GM12878 (cell line): ENCODE data around the gene NTSR1. TPM values are rescaled to one million over a fixed set of nuclear protein-coding genes. Genes with fewer than 3 reads are reported as not detected.

Source experiments
- ATAC-seq: fragments of 200-7000 bp; cut with Tn5 transposase; 3 replicates; pipeline ENCODE4 v1.9.1; 2020; ENCODE audit warnings: mild to moderate bottlenecking, moderate library complexity
- BruUV-seq: library from RNA; stranded (reverse); fragments of 400-500 nt; replicated peaks from 2 replicates; lab custom pipeline; 2021; lab: Mats Ljungman, UMichigan
- CTCF ChIA-PET: fragments of 300-600 bp; sonication (Branson Sonifier 250); formaldehyde crosslinking; extraction: SDS; loops from one replicate; lab custom pipeline; 2021; ENCODE audit warnings: inconsistent platforms; lab: Yijun Ruan, JAX
- POLR2A ChIA-PET: fragments of 350-600 bp; formaldehyde crosslinking; extraction: SDS; loops from one replicate; lab custom pipeline; 2021; ENCODE audit warnings: inconsistent platforms; lab: Charles Lee
- RAD21 ChIA-PET: fragments of 300-600 bp; sonication (Branson Sonifier 250); formaldehyde crosslinking; loops from one replicate; lab custom pipeline; 2023; ENCODE audit warnings: antibody characterized with exemption; ENCODE audit not compliant: unreplicated experiment; lab: Charles Lee
- SMC1A ChIA-PET: fragments of 300-600 bp; sonication (Branson Sonifier 250); formaldehyde crosslinking; loops from one replicate; lab custom pipeline; 2023; ENCODE audit not compliant: unreplicated experiment, uncharacterized antibody; lab: Charles Lee
- DNase-seq: peaks from one replicate; pipeline ENCODE4 v3.0.0-alpha.2; 2011; ENCODE audit warnings: low read depth, low spot score
- FAIRE-seq: peaks from 3 replicates; lab custom pipeline; 2011; peaks lifted over from hg19 to GRCh38; lab: Jason Lieb, UNC
- H2AFZ ChIP-seq: 2 replicates; pipeline ENCODE4 v1.6.0; 2011; ENCODE audit warnings: low read depth, low read length, control low read depth; ENCODE audit not compliant: control insufficient read depth
- H3K27ac ChIP-seq: 2 replicates; pipeline ENCODE4 v1.5.1; 2011; ENCODE audit warnings: control low read depth; ENCODE audit not compliant: control insufficient read depth, insufficient read depth
- H3K27me3 ChIP-seq, 2 experiments: replicated peaks in 1 of 2; 2 replicates each; pipeline versions ENCODE4 v1.6.0 to v1.6.1; 2011; ENCODE audit warnings: low read length in 1 of 2; ENCODE audit not compliant: control insufficient read depth in 2 of 2, insufficient read depth in 2 of 2
- H3K36me3 ChIP-seq, 2 experiments: 2 replicates each; pipeline ENCODE4 v1.5.1; 2011; ENCODE audit warnings: low read length in 1 of 2; ENCODE audit not compliant: control insufficient read depth in 2 of 2, insufficient read depth in 2 of 2
- H3K4me1 ChIP-seq: 2 replicates; pipeline ENCODE4 v1.6.1; 2011; ENCODE audit warnings: mild to moderate bottlenecking, low read length, moderate library complexity, mixed read lengths; ENCODE audit not compliant: control insufficient read depth, insufficient read depth
- H3K4me2 ChIP-seq: 2 replicates; pipeline ENCODE4 v1.6.0; 2011; ENCODE audit warnings: control low read depth; ENCODE audit not compliant: control insufficient read depth, insufficient read depth
- H3K4me3 ChIP-seq: fragments of 200-600 bp; sonication (generic); 2 replicates; pipeline ENCODE4 v1.5.1; 2016
- H3K79me2 ChIP-seq: 2 replicates; pipeline ENCODE4 v1.6.0; 2011; ENCODE audit warnings: low read length; ENCODE audit not compliant: control insufficient read depth, insufficient read depth
- H3K9ac ChIP-seq: 2 replicates; pipeline ENCODE4 v1.8.0; 2011; ENCODE audit warnings: low read length, control low read depth, mixed read lengths; ENCODE audit not compliant: control insufficient read depth, insufficient read depth
- H3K9me3 ChIP-seq: replicated peaks from 3 replicates; pipeline ENCODE4 v1.5.1; 2011; ENCODE audit warnings: mild to moderate bottlenecking, low read length; ENCODE audit not compliant: control insufficient read depth, insufficient read depth
- H4K20me1 ChIP-seq: 2 replicates; pipeline ENCODE4 v1.6.0; 2011; ENCODE audit not compliant: control insufficient read depth, insufficient read depth
- BCL3 ChIP-seq: IDR thresholded peaks from 2 replicates; pipeline ENCODE4 v1.6.1; 2011; ENCODE audit warnings: borderline replicate concordance, low read depth, mild to moderate bottlenecking, moderate library complexity, low read length; ENCODE audit not compliant: insufficient read depth, poor library complexity, severe bottlenecking
- BCLAF1 ChIP-seq: fragments of 450-650 bp; IDR thresholded peaks from 2 replicates; pipeline ENCODE4 v1.6.1; 2017; ENCODE audit warnings: antibody characterized with exemption, mild to moderate bottlenecking, moderate library complexity
- HCFC1 ChIP-seq: fragments of 150-350 bp; IDR thresholded peaks from 2 replicates; pipeline ENCODE4 v1.6.1; 2014; ENCODE audit warnings: low read length
- NBN ChIP-seq: fragments of 450-650 bp; IDR thresholded peaks from 2 replicates; pipeline ENCODE4 v1.6.1; 2016
- NFYB ChIP-seq: IDR thresholded peaks from 2 replicates; pipeline ENCODE4 v1.6.1; 2011; ENCODE audit warnings: low read depth, mild to moderate bottlenecking, low read length, improper control_type of control experiment, moderate library complexity; ENCODE audit not compliant: insufficient read depth
- PKNOX1 ChIP-seq: fragments of 450-650 bp; IDR thresholded peaks from 2 replicates; pipeline ENCODE4 v1.6.1; 2016; ENCODE audit warnings: mild to moderate bottlenecking
- RB1 ChIP-seq: fragments of 450-650 bp; formaldehyde crosslinking; IDR thresholded peaks from 2 replicates; pipeline ENCODE4 v1.6.1; 2017; ENCODE audit warnings: mild to moderate bottlenecking, borderline replicate concordance
- SP1 ChIP-seq: IDR thresholded peaks from one replicate; pipeline ENCODE4 v1.6.1; 2011; ENCODE audit warnings: low read depth, low read length
- SREBF2 ChIP-seq: IDR thresholded peaks from 2 replicates; pipeline ENCODE4 v1.6.1; 2012; ENCODE audit warnings: mild to moderate bottlenecking, low read length
- WGBS: methylation state at CpG from one replicate; pipeline ENCODE4 v1.1.6; 2016; ENCODE audit warnings: low lambda C conversion rate; ENCODE audit not compliant: insufficient replicate concordance, insufficient coverage; ENCODE audit errors: missing lambda C conversion rate; 5-methylcytosine and 5-hydroxymethylcytosine counted together
- in situ Hi-C: fragments of 300-500 bp; cut with MboI; formaldehyde crosslinking; loops from 9 replicates; pipeline ENCODE4 v1.14.3; 2018; ENCODE audit warnings: mixed read lengths
- intact Hi-C: fragments of 100-400 bp; cut with micrococcal nuclease; formaldehyde crosslinking; loops from one replicate; pipeline ENCODE4 v1.14.2; 2022; ENCODE audit not compliant: unreplicated experiment
- polyA plus RNA-seq, 11 experiments: library from polyadenylated mRNA; depleted of rRNA in 4 of 11; unstranded in 6 of 11; stranded (reverse) in 5 of 11; fragments of >200 nt; fragmentation: Nextera tagmentation in 4 of 11; fragmentation: Illumina TruSeq in 1 of 11; extraction: Ambion mirVana in 4 of 11; extraction: Trizol in 1 of 11; gene quantifications; 1 replicate in 1 of 11; 2 replicates in 10 of 11; pipeline versions ENCODE4 v1.2.1 to v1.2.3, GENCODE V29; 2011 to 2016; ENCODE audit warnings: inconsistent platforms in 2 of 11, missing spikeins in 2 of 11, low read depth in 1 of 11
- total RNA-seq, 4 experiments: library from RNA; depleted of rRNA in 3 of 4; stranded (reverse); fragments of >200 nt in 3 of 4; fragmentation: Illumina TruSeq in 1 of 4; extraction: Trizol in 1 of 4; gene quantifications; 2 replicates each; pipeline versions ENCODE4 v1.2.1 to v1.2.3, GENCODE V29; 2013 to 2021
- TF ChIP-seq, protein P1 (sequence below): fragments of 450-650 bp; IDR thresholded peaks from 2 replicates; pipeline ENCODE4 v1.6.1; 2017; ENCODE audit warnings: mild to moderate bottlenecking, moderate library complexity

NTSR1 gene
- total and polyA plus RNA-seq, 10 of the 15 experiments (the other 5 are each of a cell fraction or from before 2014, with no cell fraction given): not detected

DNA sequence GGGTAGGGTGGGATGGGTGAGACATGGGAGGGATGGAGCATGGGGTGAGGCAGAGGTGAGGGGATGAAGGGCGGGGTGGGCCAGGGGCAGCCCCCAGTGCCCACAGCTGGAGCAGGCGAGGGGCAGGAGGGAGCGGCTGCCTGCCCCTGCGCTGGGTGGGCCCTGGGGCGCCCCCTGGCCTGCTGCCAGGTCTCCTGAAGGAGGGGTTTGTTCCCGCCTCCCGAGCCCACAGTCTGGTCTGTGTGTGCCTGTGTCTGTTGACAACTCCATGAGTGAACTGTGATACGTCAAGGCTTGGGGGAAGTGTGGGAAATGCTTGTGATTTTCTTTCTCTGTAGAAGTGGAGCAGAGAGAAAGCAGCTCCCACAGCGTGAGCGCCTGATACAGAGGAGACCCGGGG is 76.8 kb downstream of the NTSR1 start:
- no TSS peak for BruUV-seq
- in situ Hi-C loops (no loop called here), intact Hi-C loops (no loop called here)
- no peak overlapping the region for H3K9ac ChIP-seq
- H4K20me1 ChIP-seq: no peaks in the 10 kb centered on the region
- CTCF ChIA-PET: no interaction called here
- no peak overlapping the region for H3K4me3 ChIP-seq
- 40% methylated on average over 10 of the region's 11 CpGs for whole genome bisulfite sequencing
- no peaks in the 10 kb centered on the region; the same call in 2 of the 3 replicates for H3K9me3 ChIP-seq
- ATAC-seq (no peak), FAIRE-seq (no peak), DNase-seq (no peak)
- peaks cover 2 to 4% of the 10 kb centered on the region in 2 experiments; a peak in 2 of 4 replicates for H3K27me3 ChIP-seq
- SMC1A ChIA-PET: no interaction called here
- H3K79me2 ChIP-seq: no peaks in the 10 kb centered on the region
- TF ChIP-seq PKNOX1 (no peak), BCLAF1 (no peak), HCFC1 (no peak), SP1 (no peak), BCL3 (no peak), NFYB (no peak), NBN (no peak), RB1 (no peak), SREBF2 (no peak)
- TF ChIP-seq, protein P1, sequence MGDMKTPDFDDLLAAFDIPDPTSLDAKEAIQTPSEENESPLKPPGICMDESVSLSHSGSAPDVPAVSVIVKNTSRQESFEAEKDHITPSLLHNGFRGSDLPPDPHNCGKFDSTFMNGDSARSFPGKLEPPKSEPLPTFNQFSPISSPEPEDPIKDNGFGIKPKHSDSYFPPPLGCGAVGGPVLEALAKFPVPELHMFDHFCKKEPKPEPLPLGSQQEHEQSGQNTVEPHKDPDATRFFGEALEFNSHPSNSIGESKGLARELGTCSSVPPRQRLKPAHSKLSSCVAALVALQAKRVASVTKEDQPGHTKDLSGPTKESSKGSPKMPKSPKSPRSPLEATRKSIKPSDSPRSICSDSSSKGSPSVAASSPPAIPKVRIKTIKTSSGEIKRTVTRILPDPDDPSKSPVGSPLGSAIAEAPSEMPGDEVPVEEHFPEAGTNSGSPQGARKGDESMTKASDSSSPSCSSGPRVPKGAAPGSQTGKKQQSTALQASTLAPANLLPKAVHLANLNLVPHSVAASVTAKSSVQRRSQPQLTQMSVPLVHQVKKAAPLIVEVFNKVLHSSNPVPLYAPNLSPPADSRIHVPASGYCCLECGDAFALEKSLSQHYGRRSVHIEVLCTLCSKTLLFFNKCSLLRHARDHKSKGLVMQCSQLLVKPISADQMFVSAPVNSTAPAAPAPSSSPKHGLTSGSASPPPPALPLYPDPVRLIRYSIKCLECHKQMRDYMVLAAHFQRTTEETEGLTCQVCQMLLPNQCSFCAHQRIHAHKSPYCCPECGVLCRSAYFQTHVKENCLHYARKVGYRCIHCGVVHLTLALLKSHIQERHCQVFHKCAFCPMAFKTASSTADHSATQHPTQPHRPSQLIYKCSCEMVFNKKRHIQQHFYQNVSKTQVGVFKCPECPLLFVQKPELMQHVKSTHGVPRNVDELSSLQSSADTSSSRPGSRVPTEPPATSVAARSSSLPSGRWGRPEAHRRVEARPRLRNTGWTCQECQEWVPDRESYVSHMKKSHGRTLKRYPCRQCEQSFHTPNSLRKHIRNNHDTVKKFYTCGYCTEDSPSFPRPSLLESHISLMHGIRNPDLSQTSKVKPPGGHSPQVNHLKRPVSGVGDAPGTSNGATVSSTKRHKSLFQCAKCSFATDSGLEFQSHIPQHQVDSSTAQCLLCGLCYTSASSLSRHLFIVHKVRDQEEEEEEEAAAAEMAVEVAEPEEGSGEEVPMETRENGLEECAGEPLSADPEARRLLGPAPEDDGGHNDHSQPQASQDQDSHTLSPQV: no peak
- no peaks in the 10 kb centered on the region for H3K4me1 ChIP-seq
- H3K36me3 ChIP-seq: no peaks in the 10 kb centered on the region; a peak in 1 of 4 replicates
- POLR2A ChIA-PET: no interaction called here
- H3K4me2 ChIP-seq: no peak overlapping the region
- RAD21 ChIA-PET: no interaction called here
- no peak overlapping the region for H3K27ac ChIP-seq
- no peak overlapping the region for H2AFZ ChIP-seq
